K562 (cell line): ENCODE measurements around the gene HRH1. TPM values are rescaled to one million over a fixed set of nuclear protein-coding genes. Genes with fewer than 3 reads are reported as not detected.

Source experiments
- ATAC-seq: fragments of 200-7000 bp; cut with Tn5 transposase; 3 replicates; pipeline ENCODE4 v1.9.1; 2020; ENCODE audit warnings: moderate library complexity
- BruUV-seq: library from RNA; stranded (reverse); fragments of 400-500 nt; replicated peaks from 2 replicates; lab custom pipeline; 2021; lab: Mats Ljungman, UMichigan
- CTCF ChIA-PET: fragments of 300-600 bp; formaldehyde crosslinking; extraction: SDS; loops from one replicate; lab custom pipeline; 2021; ENCODE audit warnings: low intra/inter-chr PET ratio; lab: Yijun Ruan, JAX
- POLR2A ChIA-PET: fragments of 300-600, 350-650 bp; sonication (Branson Sonifier 250); formaldehyde crosslinking; extraction: SDS; loops from one replicate; lab custom pipeline; 2021; ENCODE audit warnings: antibody characterized with exemption, inconsistent platforms; lab: Yijun Ruan, JAX
- DNase-seq, 4 experiments: peaks; one replicate each; pipeline versions ENCODE4 v3.0.0 to v3.0.0-alpha.2; 2011 to 2018; ENCODE audit warnings: low spot score in 3 of 4, mixed read lengths in 3 of 4; ENCODE audit errors: extremely low read depth in 1 of 4
- FAIRE-seq: peaks from 2 replicates; lab custom pipeline; 2011; peaks lifted over from hg19 to GRCh38; lab: Jason Lieb, UNC
- H2AFZ ChIP-seq: 2 replicates; pipeline ENCODE4 v1.6.0; 2011; ENCODE audit warnings: low read depth, low read length, control low read depth, inconsistent platforms
- H3K27ac ChIP-seq: fragments of 200-600 bp; 3 replicates; pipeline ENCODE4 v1.8.0; 2011; ENCODE audit warnings: low read depth, mild to moderate bottlenecking, control low read depth, inconsistent platforms, low read length, moderate library complexity, mixed read lengths; ENCODE audit errors: extremely low read depth
- H3K27me3 ChIP-seq, 2 experiments: fragments of 300-600 bp in 1 of 2; 2 replicates in 1 of 2; 3 replicates in 1 of 2; pipeline versions ENCODE4 v1.6.0 to v1.8.0; 2011; ENCODE audit warnings: inconsistent platforms in 2 of 2, low read length in 2 of 2, mild to moderate bottlenecking in 1 of 2, mixed read lengths in 1 of 2, moderate library complexity in 1 of 2; ENCODE audit not compliant: control insufficient read depth in 2 of 2, insufficient read depth in 2 of 2
- H3K36me3 ChIP-seq: fragments of 300-600 bp; 3 replicates; pipeline ENCODE4 v1.8.0; 2011; ENCODE audit warnings: mild to moderate bottlenecking, low read length, inconsistent platforms; ENCODE audit not compliant: control insufficient read depth, insufficient read depth
- H3K4me1 ChIP-seq, 2 experiments: fragments of 200-600 bp in 1 of 2; replicated peaks in 1 of 2; 2 replicates in 1 of 2; 3 replicates in 1 of 2; pipeline versions ENCODE4 v1.5.1 to v1.8.0; 2011; ENCODE audit warnings: inconsistent platforms in 2 of 2, low read length in 2 of 2, mild to moderate bottlenecking in 1 of 2, mixed read lengths in 1 of 2, moderate library complexity in 1 of 2; ENCODE audit not compliant: control insufficient read depth in 2 of 2, insufficient read depth in 2 of 2
- H3K4me2 ChIP-seq: 2 replicates; pipeline ENCODE4 v1.6.1; 2011; ENCODE audit warnings: low read length, control low read depth, inconsistent platforms, mixed read lengths; ENCODE audit not compliant: insufficient read depth
- H3K4me3 ChIP-seq: fragments of 200-600 bp; sonication (generic), shearing (Covaris generic); 2 replicates; pipeline ENCODE4 v1.5.1; 2016; ENCODE audit warnings: control low read depth, inconsistent platforms
- H3K79me2 ChIP-seq: fragments of 200-600 bp; 3 replicates; pipeline ENCODE4 v1.8.0; 2011; ENCODE audit warnings: low read length, inconsistent platforms; ENCODE audit not compliant: control insufficient read depth, insufficient read depth
- H3K9ac ChIP-seq, 2 experiments: 2 replicates each; pipeline versions ENCODE4 v1.6.0 to v1.6.1; 2011; ENCODE audit warnings: low read depth in 2 of 2, low read length in 2 of 2, control low read depth in 1 of 2, inconsistent platforms in 1 of 2, mild to moderate bottlenecking in 1 of 2, mixed read lengths in 1 of 2; ENCODE audit not compliant: insufficient read depth in 1 of 2
- H3K9me1 ChIP-seq: one replicate; pipeline ENCODE4 v1.6.0; 2011; ENCODE audit warnings: inconsistent platforms, mild to moderate bottlenecking, low read length, moderate library complexity; ENCODE audit not compliant: control insufficient read depth, insufficient read depth
- H3K9me3 ChIP-seq: replicated peaks from 2 replicates; pipeline ENCODE4 v1.5.1; 2011; ENCODE audit warnings: low read depth, low read length, inconsistent platforms; ENCODE audit not compliant: control insufficient read depth, insufficient read depth
- H4K20me1 ChIP-seq: replicated peaks from 2 replicates; pipeline ENCODE4 v1.6.1; 2011; ENCODE audit warnings: low read length, inconsistent platforms, mixed read lengths; ENCODE audit not compliant: control insufficient read depth, insufficient read depth
- ETS2 ChIP-seq: IDR thresholded peaks from 2 replicates; pipeline ENCODE4 v1.6.1; 2016; ENCODE audit warnings: borderline replicate concordance, missing genetic modification characterization, mild to moderate bottlenecking, moderate library complexity, missing compliant biosample characterization; ENCODE audit not compliant: poor library complexity, severe bottlenecking
- KLF6 ChIP-seq: fragments of 250-450 bp; sonication (Bioruptor Pico); IDR thresholded peaks from 2 replicates; pipeline ENCODE4 v1.4.0; 2020; ENCODE audit warnings: mild to moderate bottlenecking, moderate library complexity, borderline replicate concordance
- MTA1 ChIP-seq: fragments of 450-650 bp; IDR thresholded peaks from 2 replicates; pipeline ENCODE4 v1.6.1; 2017; ENCODE audit warnings: borderline replicate concordance
- ZNF140 ChIP-seq: fragments of 250-450 bp; sonication (Bioruptor Pico); IDR thresholded peaks from 2 replicates; pipeline ENCODE4 v1.8.0; 2021; ENCODE audit warnings: moderate library complexity, mild to moderate bottlenecking, inconsistent platforms
- ZNF197 ChIP-seq: fragments of 200-800 bp; sonication (Bioruptor generic); IDR thresholded peaks from 2 replicates; pipeline ENCODE4 v1.6.1; 2016; ENCODE audit warnings: low read depth, missing genetic modification characterization, missing compliant biosample characterization
- ZNF436 ChIP-seq: fragments of 250-450, 450-650 bp; sonication (Bioruptor Pico); formaldehyde crosslinking; IDR thresholded peaks from 2 replicates; pipeline ENCODE4 v1.7.0; 2020; ENCODE audit warnings: mild to moderate bottlenecking
- WGBS: fragments of 100-300 bp; shearing (Covaris generic); methylation state at CpG from one replicate; pipeline ENCODE4 v1.1.6; 2016; ENCODE audit warnings: low coverage, mixed read lengths; ENCODE audit not compliant: insufficient coverage; ENCODE audit errors: missing lambda C conversion rate; 5-methylcytosine and 5-hydroxymethylcytosine counted together
- in situ Hi-C: fragments of 300-500 bp; cut with MboI; formaldehyde crosslinking; loops from 4 replicates; pipeline ENCODE4 v1.15.0; 2018; ENCODE audit warnings: inconsistent platforms, mixed read lengths
- intact Hi-C: fragments of 100-400 bp; cut with micrococcal nuclease; formaldehyde crosslinking; loops from 2 replicates; pipeline ENCODE4 v1.14.2; 2022
- polyA plus RNA-seq, 8 experiments: library from polyadenylated mRNA; depleted of rRNA in 4 of 8; stranded (reverse) in 5 of 8; unstranded in 3 of 8; fragments of >200 nt; fragmentation: Nextera tagmentation in 2 of 8; fragmentation: Illumina TruSeq in 1 of 8; extraction: Ambion mirVana in 2 of 8; extraction: Trizol in 1 of 8; gene quantifications; 2 replicates each; pipeline versions ENCODE4 v1.2.1 to v1.2.3, GENCODE V29; 2011 to 2014; ENCODE audit warnings: inconsistent platforms in 1 of 8, missing spikeins in 1 of 8
- total RNA-seq, 7 experiments: library from RNA; depleted of rRNA in 6 of 7; stranded (reverse); fragments of >200 nt in 6 of 7; fragmentation: Illumina TruSeq in 2 of 7; extraction: Trizol in 2 of 7; gene quantifications; 2 replicates each; pipeline versions ENCODE4 v1.2.1 to v1.2.3, GENCODE V29; 2011 to 2021; ENCODE audit warnings: low replicate concordance in 1 of 7

Gene HRH1
- total and polyA plus RNA-seq, 9 of the 15 experiments (the other 6 are each of a cell fraction or from before 2014, with no cell fraction given): 0.03 to 0.15 (median 0.06) TPM; not detected in 1

DNA sequence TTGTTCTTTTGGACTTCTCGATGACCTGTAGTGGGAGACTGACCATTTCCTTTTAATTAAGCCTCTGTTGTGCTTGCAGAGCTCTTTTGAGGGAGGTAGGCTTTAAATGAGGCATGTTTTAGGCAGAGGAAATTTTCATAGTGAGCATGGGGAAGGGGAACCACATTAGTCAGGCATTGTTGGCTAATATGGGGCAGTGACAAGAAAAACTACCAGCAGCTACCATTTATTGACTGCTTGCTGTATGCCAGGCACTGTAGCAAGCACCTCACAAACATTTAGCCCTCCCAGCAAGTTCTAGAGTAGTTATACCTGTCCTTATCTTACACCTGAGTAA is 128.8 kb downstream of the HRH1 start:
- POLR2A ChIA-PET: interaction anchor here (2.9 to 4.4 kb wide), 2 partner anchors 8 to 10 kb away, joined by 11 to 18 read pairs; partner anchors contain the start of gene ATG7
- Histone ChIP-seq H3K27ac (no peak overlapping the region), H4K20me1 (no peaks in the 10 kb centered on the region), H3K79me2 (peaks cover 31% of the 10 kb centered on the region), H3K9ac (no peak overlapping the region), H3K9me3 (no peaks in the 10 kb centered on the region), H3K36me3 (peaks cover 51% of the 10 kb centered on the region), H3K4me2 (no peak overlapping the region), H3K4me3 (no peak overlapping the region), H3K27me3 (no peaks in the 10 kb centered on the region), H2AFZ (no peak overlapping the region), H3K4me1 (peaks cover 3 to 17% of the 10 kb centered on the region in 2 experiments; a peak in 4 of 5 replicates), H3K9me1 (no peaks in the 10 kb centered on the region)
- in situ Hi-C loops: no loop called here
- WGBS: 100% methylated on average over 1 of the region's 1 CpG
- ATAC-seq: no peak
- no peak for TF ChIP-seq ZNF197
- intact Hi-C loops: no loop called here
- no peak for FAIRE-seq
- CTCF ChIA-PET: no interaction called here
- no peak for DNase-seq
- BruUV-seq: no TSS peak

DNA sequence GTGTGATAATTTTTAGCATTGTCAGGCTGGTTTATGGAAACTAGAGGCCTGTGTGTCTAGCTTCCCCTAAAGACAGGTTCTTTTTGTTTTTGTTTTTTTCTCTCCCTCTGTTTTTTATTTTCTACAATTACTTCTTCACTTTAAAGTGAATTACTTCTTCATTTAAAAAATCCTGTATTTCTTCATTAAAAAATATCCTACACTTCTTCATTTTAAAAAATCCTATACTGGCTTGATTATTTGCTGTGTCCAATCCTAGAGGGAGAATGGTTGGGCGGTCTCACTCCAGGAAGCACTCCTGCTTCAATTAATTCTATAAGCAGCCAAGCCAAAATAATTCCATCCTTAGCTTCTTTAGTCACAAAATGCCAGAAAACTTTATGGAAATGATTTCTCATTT is 129.7 kb downstream of the HRH1 start:
- whole genome bisulfite sequencing: 100% methylated on average over 1 of the region's 1 CpG
- CTCF ChIA-PET: no interaction called here

More for the DNA sequence above, 129.7 kb downstream of the HRH1 start:
- no peak overlapping the region for H2AFZ ChIP-seq
- H4K20me1 ChIP-seq: no peaks in the 10 kb centered on the region
- no peaks in the 10 kb centered on the region for H3K9me3 ChIP-seq
- H3K9ac ChIP-seq: no peak overlapping the region
- ATAC-seq (no peak), DNase-seq (no peak), FAIRE-seq (no peak)
- peaks cover 3 to 26% of the 10 kb centered on the region in 2 experiments; a peak in 4 of 5 replicates for H3K4me1 ChIP-seq
- H3K4me2 ChIP-seq: no peak overlapping the region
- H3K36me3 ChIP-seq: peaks cover 46% of the 10 kb centered on the region
- H3K4me3 ChIP-seq: no peak overlapping the region
- intact Hi-C loops: no loop called here
- POLR2A ChIA-PET: interaction anchor here (0.8 to 4.4 kb wide), 3 partner anchors 8 to 127 kb away, joined by 3 to 18 read pairs (median 3); partner anchors contain the start of gene ATG7
- in situ Hi-C loops: no loop called here
- no TSS peak for BruUV-seq
- no peak overlapping the region for H3K27ac ChIP-seq
- peaks cover 24% of the 10 kb centered on the region for H3K79me2 ChIP-seq
- H3K9me1 ChIP-seq: no peaks in the 10 kb centered on the region
- no peaks in the 10 kb centered on the region for H3K27me3 ChIP-seq
- TF ChIP-seq KLF6 (CRISPR knock-in tag): no peak
- TF ChIP-seq MTA1: no peak
- no peak for TF ChIP-seq ETS2 (tag)
- TF ChIP-seq ZNF140 (CRISPR knock-in tag): no peak
- TF ChIP-seq ZNF436: no peak
